DMS153 treated with DMSO at 0.1 percent for 48 hours (cell line): ENCODE results near the gene PPIL3.
A peak's percentile ranks its signal among the peaks of the same experiment; 100 is the strongest.
"Not testable (repeated sequence)": the region's sequence is repeated elsewhere in the genome, so short reads cannot be mapped to it uniquely, and the experiment has no call there.

Experiments
- DNase-seq: peaks from one replicate; lab custom pipeline; 2025; ENCODE audit not compliant: unreplicated experiment; lab: John Stamatoyannopoulos, UW

Gene PPIL3

GRCh38 chr2:200888704-200889625 lies at the start of gene PPIL3, which contains the start of gene NIF3L1:
TSS of gene PPIL3 (minus strand) at chr2:200889077. CDS start at chr2:200887615, 1,462 bp downstream.
TSS of gene NIF3L1 (plus strand) at chr2:200889371. CDS start at chr2:200891944, 2,573 bp downstream.
- peak; percentile 90 for DNase-seq

GRCh38 chr2:200930947-200931626 lies 42.2 kb upstream of the PPIL3 start:
- DNase-seq = no peak

GRCh38 chr2:200929334-200930249 lies 40.7 kb upstream of the PPIL3 start:
- no peak for DNase-seq

DNA sequence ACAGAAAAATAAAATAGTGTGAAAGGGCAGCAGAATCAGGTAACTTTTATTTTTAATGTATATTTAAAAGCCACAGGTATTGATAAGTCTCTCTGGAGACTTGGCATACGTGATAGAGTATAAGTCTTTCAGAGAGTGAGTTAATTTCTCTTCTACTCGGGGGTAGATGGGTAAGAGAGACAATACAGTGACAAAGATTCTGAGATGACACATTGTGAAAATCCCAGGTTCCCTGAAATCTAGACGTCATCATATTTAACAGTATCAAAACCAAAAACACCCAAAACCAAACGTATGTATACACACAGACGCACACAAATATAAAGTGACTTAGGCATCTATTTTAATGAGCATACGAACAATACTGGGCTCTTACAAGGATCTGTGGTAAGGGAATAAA lies 33.6 kb upstream of the PPIL3 start:
- DNase-seq = no peak

GRCh38 chr2:200913654-200914053 lies 24.8 kb upstream of the PPIL3 start:
- no peak for DNase-seq

DNA sequence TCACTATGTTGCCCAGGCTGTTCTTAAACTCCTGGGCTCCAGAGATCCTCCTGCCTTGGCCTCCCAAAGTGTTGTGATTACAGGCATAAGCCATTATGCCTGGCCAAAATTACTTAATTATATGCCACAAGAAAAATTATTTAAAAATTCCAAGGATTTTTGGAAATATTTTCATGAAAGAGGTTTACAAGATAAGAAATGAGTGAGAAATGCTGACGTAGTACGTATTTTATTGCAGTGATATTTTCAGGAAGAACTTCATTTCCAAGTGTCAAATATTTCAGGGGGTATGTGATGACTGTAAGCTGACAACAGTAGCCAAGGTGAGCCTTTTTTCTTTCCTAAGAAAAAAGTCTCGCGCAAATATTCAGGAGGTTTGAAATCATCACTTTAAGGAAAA lies 21.1 kb upstream of the PPIL3 start:
- no peak for DNase-seq

DNA sequence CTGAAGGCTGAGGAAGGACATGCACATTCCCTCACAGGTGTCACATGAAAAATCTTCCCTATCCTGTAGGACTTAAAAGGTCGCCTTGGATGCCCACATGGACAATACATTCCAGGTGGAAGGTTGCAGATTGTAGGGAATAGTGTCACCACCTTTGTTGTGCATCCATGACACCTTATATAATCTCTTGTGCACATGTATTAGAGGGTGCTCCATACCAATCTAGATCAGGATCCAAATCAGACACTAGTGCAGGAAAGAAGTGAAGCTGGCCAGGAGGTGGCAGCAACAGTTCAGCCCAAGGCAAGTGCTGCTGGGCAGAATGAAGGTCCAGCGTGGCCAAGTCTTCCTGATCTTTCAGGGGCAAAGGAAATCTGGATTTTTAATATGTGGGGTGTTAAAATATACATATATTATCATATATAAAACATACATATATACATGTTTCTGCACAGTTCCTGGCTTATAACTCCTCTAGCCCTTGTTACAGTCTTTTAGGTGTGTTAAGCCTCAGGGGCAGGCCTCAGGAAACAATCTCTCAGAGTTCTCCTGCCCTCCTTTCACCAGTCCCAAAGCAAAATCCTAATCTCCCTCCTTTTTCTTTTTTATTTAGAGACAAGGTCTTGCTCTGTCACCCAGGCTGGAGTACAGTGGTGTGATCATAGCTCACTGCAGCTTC lies 16.9 kb upstream of the PPIL3 start:
- peak; percentile 42 for DNase-seq

DNA sequence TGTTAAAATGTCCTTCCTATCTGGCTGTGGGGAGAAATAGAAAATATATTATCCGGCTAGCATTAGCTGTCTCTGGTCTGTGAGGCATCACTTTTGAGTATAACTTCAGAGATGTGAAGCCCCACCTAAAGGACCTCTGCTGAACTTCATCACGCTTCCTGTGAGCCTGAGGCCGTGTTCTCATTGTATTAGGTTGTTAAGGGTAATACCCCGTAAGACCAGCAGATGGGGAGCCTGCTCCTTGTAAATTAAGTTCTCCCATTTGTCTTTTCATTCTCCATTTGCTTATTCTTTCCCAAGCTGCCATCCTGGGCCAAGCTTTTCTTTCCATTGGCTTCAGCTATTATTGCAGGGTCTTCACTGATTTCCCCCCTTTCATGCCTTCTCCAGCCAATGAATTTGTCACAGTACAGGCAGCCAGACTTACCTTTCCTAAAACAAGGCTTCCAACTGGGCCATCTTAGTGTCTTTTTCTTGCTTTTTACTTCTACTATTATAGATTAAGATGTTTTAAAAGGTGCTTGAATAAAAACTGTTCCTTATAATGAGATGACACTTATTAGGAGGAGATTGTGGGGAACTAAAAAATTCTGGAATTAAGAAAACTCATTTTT lies 12.7 kb upstream of the PPIL3 start:
- peak; percentile 65 for DNase-seq

DNA sequence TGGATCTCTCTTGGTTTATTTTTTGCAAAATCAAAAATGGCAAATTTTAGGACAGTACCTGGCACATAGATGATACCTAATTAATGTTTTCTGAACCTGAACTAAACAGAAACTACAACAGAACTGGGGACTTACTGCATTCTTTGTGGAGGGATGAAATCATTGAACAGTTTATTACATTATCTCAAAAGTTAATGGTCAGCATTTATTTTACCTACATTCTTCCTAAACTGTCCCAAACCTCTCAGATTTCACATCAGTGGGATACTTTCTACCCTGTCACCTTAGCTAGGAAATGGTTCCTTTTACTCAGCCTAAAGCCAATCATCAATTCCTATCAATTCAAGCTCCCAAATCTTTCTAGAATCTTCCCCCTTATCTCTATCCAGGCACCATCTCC lies 10.6 kb upstream of the PPIL3 start:
- DNase-seq = no peak

GRCh38 chr2:200881715-200882249 lies 7.1 kb downstream of the PPIL3 start:
- DNase-seq = not testable (repeated sequence)

DNA sequence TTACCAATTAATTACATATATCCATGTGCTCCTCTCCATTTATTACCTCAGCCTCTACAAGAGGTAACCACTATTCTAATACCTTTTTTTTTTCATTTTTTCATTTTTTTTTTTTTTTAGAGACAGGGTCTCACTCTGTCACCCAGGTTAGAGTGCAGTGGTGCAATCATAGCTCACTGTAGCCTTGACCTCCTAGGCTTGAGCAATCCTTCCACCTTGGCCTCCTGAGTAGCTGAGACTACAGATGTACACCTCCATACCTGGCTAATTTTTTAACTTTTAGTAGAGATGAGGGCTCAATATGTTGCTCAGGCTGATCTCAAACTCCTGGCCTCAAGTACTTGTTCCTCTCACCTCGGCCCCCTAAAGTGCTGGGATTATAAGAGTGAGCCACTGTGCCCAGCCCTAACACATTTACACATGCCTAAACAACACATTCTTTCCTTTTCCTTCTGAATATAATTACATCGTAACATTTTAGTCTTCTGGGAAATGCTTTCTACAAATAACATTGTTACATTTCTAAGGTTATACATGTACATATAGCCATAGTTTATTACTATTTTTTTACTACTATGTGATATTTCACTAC lies 10.5 kb downstream of the PPIL3 start:
- DNase-seq = no peak

GRCh38 chr2:200877443-200877842 lies 11.4 kb downstream of the PPIL3 start:
- no peak for DNase-seq

DNA sequence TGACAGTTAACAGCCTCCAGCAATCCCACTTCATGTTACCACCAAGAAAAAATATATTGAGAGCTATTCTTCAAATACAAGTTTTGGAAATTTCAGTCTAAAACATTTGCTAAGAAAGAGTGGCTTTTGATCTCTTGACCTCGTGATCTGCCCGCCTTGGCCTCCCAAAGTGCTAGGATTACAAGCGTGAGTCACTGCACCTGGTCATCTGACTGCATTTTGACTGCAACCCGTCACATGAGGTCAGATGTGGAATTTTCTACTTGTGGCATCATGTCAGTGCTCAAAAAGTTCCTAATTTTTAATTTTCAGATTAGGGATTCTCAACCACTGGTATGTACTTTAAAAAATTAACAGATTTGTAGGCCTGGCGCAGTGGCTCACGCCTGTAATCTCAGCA lies 15.3 kb downstream of the PPIL3 start:
- DNase-seq = no peak

- DNase-seq = no peak
These were observed 17.7 kb downstream of the PPIL3 start for GRCh38 chr2:200871151-200871550.

DNA sequence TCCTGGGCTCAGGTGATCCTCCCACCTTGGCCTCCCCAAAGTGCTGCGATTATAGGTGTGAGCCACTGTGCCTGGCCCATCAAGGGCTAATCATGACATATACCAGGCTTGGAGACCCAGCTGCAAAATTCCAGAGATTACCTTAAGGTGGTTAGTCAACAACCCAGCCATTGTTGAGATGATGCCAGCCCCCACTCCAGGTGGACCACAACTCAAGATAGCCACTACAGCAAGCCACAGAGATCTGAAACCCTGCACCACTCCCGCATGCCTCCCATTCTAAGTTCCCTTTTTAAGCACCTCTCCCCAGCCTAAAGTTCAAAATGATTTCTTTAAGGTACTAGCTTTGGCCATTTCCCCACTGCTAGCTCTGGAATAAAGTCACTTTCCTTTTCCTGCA lies 19.9 kb downstream of the PPIL3 start:
- no peak for DNase-seq

DNA sequence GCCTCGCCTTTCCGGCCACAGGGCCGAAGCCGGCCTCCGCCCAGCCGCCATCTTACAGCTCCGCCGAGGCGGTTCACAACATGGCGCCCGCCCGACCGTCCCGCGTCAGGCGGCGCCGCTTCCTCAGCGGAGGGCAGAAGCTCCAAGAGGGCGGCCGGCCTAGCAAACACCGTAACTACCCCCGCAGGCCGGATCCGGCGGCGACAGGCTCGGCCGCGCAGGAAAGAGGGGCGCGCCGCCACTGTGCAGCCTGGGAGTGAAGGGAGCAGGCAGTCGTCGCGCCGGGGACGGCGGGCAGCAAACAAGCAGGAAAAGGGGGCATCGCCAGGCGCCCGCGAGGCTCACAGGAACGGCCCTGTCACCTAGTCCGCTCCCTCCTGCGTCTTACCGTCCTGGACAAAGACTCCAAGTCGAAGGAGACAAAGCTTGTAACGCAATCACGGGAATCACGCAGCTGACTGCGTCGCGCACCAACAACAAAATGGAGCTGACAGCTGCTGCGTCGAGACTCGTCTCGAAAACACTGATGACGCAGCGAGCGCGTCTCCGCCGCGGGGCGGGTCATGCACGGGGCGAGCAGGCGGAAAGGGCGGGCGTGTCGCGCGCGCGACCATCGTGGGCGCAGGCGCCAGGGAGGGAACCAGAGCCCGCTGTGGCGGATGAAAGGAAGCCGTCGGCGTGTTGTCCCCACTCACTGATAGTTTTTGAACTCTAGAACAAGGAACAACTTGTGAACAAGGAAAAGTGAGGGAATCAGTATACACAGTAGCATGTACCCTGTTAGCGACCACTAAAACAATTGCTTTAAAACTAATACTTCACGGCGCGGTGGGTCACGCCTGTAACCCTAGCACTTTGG lies 24.5 kb downstream of the PPIL3 start, which contains the start of gene CLK1:
TSS of gene CLK1 (minus strand) at position 483 of the 859 bp plus-strand sequence. CDS start 2,796 bp downstream, outside the sequence.
- peak; percentile 13 for DNase-seq

DNA sequence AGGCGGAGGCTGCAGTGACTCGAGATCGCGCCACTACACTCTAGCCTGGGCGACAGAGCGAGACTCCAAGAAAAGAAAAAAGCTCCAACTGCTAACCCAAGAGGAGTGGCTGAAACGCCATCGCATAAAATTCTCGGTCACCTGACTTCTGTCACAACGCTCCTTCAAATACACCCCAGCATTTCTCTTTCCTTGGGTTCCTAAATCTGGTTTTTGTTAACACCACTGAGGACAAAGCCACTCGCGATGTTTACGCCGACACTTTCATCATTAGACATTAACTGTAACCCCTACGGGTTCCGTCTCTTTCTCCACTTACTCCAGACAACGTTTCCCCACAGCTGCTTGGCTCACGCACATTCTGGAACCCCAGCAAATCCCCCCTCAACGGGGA lies 25.1 kb downstream of the PPIL3 start:
- DNase-seq = no peak

DNA sequence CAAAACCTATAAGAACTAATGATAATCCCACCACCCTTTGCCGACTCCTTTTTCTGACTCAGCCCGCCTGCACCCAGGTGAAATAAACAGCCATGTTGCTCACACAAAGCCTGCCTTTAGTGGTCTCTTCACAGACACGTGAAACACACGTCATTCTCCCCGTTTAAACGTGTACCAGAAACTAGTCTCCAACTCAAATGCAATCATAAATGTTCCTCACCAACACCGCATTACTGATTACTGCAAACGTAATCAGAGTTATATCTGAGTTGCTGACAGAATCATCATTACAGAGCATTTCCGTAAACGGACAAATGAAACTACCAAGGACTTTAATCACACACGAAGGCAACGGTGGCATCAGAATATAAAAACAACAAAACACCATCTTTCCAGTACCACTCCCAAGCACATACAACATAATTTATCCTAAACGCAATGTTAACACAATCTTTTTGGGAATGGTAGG lies 26.3 kb downstream of the PPIL3 start:
- no peak for DNase-seq
